ENCODE results near the gene ADARB2. TPM values are rescaled to one million over a fixed set of nuclear protein-coding genes. Genes with fewer than 3 reads are reported as not detected.
"Not testable (repeated sequence)": the region's sequence is repeated elsewhere in the genome, so short reads cannot be mapped to it uniquely, and the experiment has no call there.

ADARB2 gene
- total RNA-seq, 2 donors from 2014 or later: 0.27 TPM; not detected in 1

GRCh38 chr10:1166101-1166827 lies 571.1 kb downstream of the ADARB2 start:
- intact Hi-C loops (cut with DNase I): no loop called here
- ATAC-seq (no peak), DNase-seq (no peak)

GRCh38 chr10:1163831-1164230 lies 573.5 kb downstream of the ADARB2 start:
- intact Hi-C loops (cut with DNase I): no loop called here

GRCh38 chr10:1163204-1163660 lies 574.1 kb downstream of the ADARB2 start:
- DNase-seq (no peak), ATAC-seq (no peak)
- intact Hi-C loops (cut with DNase I): no loop called here

More at GRCh38 chr10:1163831-1164230, 573.5 kb downstream of the ADARB2 start:
- no peak for DNase-seq
- ATAC-seq: no peak

- DNase-seq (no peak), ATAC-seq (no peak)
- intact Hi-C loops (cut with DNase I): no loop called here
Measured at GRCh38 chr10:1162481-1163203, 574.7 kb downstream of the ADARB2 start.

- DNase-seq; intact Hi-C loops (cut with DNase I); ATAC-seq: not testable (repeated sequence)
Measured at GRCh38 chr10:1161315-1161673, 576.0 kb downstream of the ADARB2 start.

GRCh38 chr10:1160561-1161314 lies 576.6 kb downstream of the ADARB2 start:
- intact Hi-C loops (cut with DNase I): no loop called here
- ATAC-seq (no peak), DNase-seq (no peak)

GRCh38 chr10:1159131-1160061 lies 577.9 kb downstream of the ADARB2 start:
- intact Hi-C loops (cut with DNase I): no loop called here

GRCh38 chr10:1158536-1158935 lies 578.8 kb downstream of the ADARB2 start:
- ATAC-seq; intact Hi-C loops (cut with DNase I); DNase-seq: not testable (repeated sequence)

More at GRCh38 chr10:1159131-1160061, 577.9 kb downstream of the ADARB2 start:
- DNase-seq (no peak), ATAC-seq (peak in 1 of 2 donors; percentile 82)

GRCh38 chr10:1158066-1158465 lies 579.3 kb downstream of the ADARB2 start:
- ATAC-seq (no peak), DNase-seq (no peak)
- intact Hi-C loops (cut with DNase I): no loop called here

GRCh38 chr10:1157615-1157933 lies 579.8 kb downstream of the ADARB2 start:
- intact Hi-C loops (cut with DNase I): no loop called here
- DNase-seq (no peak), ATAC-seq (no peak)

GRCh38 chr10:1156921-1157614 lies 580.3 kb downstream of the ADARB2 start:
- ATAC-seq: no peak
- intact Hi-C loops (cut with DNase I): no loop called here
- DNase-seq: no peak

- no peak for DNase-seq
- intact Hi-C loops (cut with DNase I): no loop called here
- ATAC-seq: no peak
Measured at GRCh38 chr10:1156616-1156886, 580.8 kb downstream of the ADARB2 start.

- DNase-seq (no peak), ATAC-seq (no peak)
- intact Hi-C loops (cut with DNase I): no loop called here
Measured at GRCh38 chr10:1155791-1156615, 581.3 kb downstream of the ADARB2 start.

- intact Hi-C loops (cut with DNase I): no loop called here
- ATAC-seq: no peak
- DNase-seq: no peak
Measured at GRCh38 chr10:1154531-1155295, 582.6 kb downstream of the ADARB2 start.

- no peak for ATAC-seq
- DNase-seq: no peak
- intact Hi-C loops (cut with DNase I): no loop called here
Measured at GRCh38 chr10:1153805-1154351, 583.4 kb downstream of the ADARB2 start.

GRCh38 chr10:1153251-1153763 lies 584.0 kb downstream of the ADARB2 start:
- no peak for ATAC-seq
- DNase-seq: no peak
- intact Hi-C loops (cut with DNase I): no loop called here

All from left cardiac atrium (tissue), 4 donors.